ENCODE data around the gene LHFPL6. TPM values are rescaled to one million over a fixed set of nuclear protein-coding genes. Genes with fewer than 3 reads are reported as not detected.
"Not testable (repeated sequence)": the region's sequence is repeated elsewhere in the genome, so short reads cannot be mapped to it uniquely, and the experiment has no call there.

Gene LHFPL6
- total RNA-seq, 3 donors from 2014 or later = 54.2 to 99.6 (median 91.7) TPM

DNA sequence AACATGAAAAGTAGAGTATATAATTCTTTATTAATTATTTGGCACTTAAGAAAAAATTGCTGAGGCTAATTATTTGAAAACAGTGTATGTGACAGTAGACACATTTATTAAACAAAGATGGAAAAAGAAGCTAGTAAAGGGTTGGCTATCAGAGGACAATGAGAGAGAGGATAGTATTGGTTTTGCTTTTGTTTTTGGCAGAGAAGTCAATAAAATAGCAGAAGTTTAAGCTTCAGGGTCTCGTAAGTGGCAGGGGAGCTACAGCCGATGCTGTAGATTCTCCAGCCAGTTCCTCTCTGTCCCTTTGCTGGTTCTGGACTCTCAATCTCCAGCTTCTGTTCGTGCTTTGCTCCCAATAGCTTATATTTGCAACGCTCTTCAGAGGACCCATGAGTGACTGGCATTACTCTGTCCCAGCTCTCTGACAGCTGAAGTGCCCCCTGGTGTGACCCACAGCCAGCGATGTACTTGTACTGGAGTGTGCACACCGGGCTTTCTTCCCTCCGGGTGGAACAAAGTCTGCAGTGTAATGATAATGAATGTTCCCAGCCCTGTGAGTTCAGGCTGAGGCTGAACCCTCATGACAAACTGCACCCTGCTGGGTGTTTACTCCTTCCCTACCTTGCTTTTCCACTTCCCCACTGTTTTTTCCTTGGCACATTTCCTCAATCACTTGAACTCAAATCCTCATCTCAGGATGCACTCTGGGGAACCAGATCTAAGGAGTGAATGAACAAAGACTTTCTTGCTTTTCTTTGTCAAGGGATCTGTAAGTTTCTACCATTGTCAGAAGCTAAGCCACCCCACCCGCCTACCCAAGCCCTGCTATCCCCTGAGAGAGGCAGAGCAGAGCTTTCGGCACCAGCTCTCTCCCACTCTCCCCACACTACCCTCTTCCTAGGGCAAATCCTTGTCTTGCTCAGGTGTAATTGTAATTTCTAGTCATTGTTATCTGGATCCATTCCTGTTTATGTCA, 254.8 kb downstream of the LHFPL6 start:
- Histone ChIP-seq H3K27me3 (no peaks in the 10 kb centered on the region), H3K27ac (no peak overlapping the region), H3K36me3 (no peaks in the 10 kb centered on the region), H3K4me3 (no peak overlapping the region), H3K4me1 (no peaks in the 10 kb centered on the region), H3K9me3 (no peaks in the 10 kb centered on the region)
- intact Hi-C loops (cut with DNase I; ENCODE audit: low total_unique reads) = no loop called here
- TF ChIP-seq, protein P1, sequence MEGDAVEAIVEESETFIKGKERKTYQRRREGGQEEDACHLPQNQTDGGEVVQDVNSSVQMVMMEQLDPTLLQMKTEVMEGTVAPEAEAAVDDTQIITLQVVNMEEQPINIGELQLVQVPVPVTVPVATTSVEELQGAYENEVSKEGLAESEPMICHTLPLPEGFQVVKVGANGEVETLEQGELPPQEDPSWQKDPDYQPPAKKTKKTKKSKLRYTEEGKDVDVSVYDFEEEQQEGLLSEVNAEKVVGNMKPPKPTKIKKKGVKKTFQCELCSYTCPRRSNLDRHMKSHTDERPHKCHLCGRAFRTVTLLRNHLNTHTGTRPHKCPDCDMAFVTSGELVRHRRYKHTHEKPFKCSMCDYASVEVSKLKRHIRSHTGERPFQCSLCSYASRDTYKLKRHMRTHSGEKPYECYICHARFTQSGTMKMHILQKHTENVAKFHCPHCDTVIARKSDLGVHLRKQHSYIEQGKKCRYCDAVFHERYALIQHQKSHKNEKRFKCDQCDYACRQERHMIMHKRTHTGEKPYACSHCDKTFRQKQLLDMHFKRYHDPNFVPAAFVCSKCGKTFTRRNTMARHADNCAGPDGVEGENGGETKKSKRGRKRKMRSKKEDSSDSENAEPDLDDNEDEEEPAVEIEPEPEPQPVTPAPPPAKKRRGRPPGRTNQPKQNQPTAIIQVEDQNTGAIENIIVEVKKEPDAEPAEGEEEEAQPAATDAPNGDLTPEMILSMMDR (IDR thresholded peaks at IDR 0.05) = no peak
- TF ChIP-seq POLR2A (IDR thresholded peaks at IDR 0.05) (no peak), POLR2AphosphoS5 (IDR thresholded peaks at IDR 0.05) (no peak)
- no peak for DNase-seq (ENCODE audit: low spot score in 2 of 2)

DNA sequence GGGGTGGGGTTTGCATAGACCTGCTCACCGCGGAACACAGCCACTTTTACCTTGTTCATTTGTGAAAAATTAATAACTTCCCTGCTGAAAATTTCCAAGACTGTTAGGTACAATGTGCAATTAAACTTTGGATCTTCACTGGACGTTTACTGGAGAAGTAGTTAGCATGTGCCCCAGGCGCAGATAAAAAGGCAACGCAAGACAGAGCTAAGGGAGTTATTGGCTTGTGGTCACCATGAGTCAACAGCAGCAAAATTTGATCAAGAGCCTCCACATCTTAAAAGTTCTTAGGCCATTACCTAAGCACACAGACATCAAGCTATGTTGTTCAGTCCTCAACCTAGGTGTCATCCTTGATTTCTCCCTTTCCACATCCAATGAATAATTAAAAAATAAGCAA, 257.0 kb downstream of the LHFPL6 start:
- Histone ChIP-seq H3K27me3 (no peaks in the 10 kb centered on the region), H3K4me1 (no peaks in the 10 kb centered on the region), H3K4me3 (no peak overlapping the region), H3K36me3 (no peaks in the 10 kb centered on the region), H3K27ac (no peak overlapping the region), H3K9me3 (no peaks in the 10 kb centered on the region)
- TF ChIP-seq, protein P1 (IDR thresholded peaks at IDR 0.05) = no peak
- no peak for TF ChIP-seq POLR2A (IDR thresholded peaks at IDR 0.05)
- no peak for TF ChIP-seq POLR2AphosphoS5 (IDR thresholded peaks at IDR 0.05)
- no peak for DNase-seq (ENCODE audit: low spot score in 2 of 2)
- intact Hi-C loops (cut with DNase I; ENCODE audit: low total_unique reads) = loop anchor here (2.0 kb wide), 1 partner anchor 19 kb away; no protein-coding TSS in a partner anchor

DNA sequence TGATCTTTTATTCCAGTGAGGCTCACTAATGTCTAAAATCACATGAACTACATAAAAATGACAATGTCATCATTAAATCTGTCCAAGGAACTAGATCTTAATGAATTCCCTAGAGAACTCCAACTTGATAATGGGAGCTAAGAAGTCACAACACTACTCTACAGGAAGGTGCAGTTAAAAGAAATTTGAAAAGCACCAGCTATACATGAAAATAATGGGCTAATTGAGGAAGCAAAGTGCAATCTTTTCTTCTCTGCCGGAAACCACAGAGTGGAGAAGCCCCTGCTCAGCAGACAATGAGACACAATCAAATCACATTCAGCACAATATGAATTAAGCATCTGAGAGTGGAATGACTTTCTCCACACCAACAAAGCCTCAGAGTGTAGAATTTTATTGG, 261.7 kb downstream of the LHFPL6 start:
- H3K27ac ChIP-seq = no peak overlapping the region
- H3K27me3 ChIP-seq = no peaks in the 10 kb centered on the region
- H3K36me3 ChIP-seq = no peaks in the 10 kb centered on the region
- no peaks in the 10 kb centered on the region for H3K4me1 ChIP-seq
- DNase-seq (ENCODE audit: low spot score in 2 of 2) = no peak
- intact Hi-C loops (cut with DNase I; ENCODE audit: low total_unique reads) = no loop called here
- no peak for TF ChIP-seq POLR2AphosphoS5 (IDR thresholded peaks at IDR 0.05)
- TF ChIP-seq, protein P1 (IDR thresholded peaks at IDR 0.05) = no peak
- no peak for TF ChIP-seq POLR2A (IDR thresholded peaks at IDR 0.05)
- no peaks in the 10 kb centered on the region for H3K9me3 ChIP-seq
- no peak overlapping the region for H3K4me3 ChIP-seq

DNA sequence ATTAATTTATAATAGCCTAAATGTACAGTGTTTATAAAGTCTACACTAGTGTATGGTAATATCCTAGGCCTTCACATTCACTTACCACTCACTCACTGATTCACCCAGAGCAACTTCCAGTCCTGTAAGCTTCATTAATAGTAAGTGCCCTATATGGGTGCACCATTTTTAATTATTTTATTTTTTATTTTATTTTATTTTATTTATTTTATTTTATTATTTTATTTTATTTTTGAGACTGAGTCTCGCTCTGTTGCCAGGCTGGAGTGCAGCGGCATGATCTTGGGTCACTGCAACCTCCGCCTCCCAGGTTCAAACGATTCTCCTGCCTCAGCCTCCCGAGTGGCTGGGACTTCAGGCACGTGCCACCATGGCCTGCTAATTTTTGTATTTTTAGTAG, 264.9 kb downstream of the LHFPL6 start:
- H3K36me3 ChIP-seq; H3K9me3 ChIP-seq; H3K27me3 ChIP-seq; H3K27ac ChIP-seq; DNase-seq (ENCODE audit: low spot score in 2 of 2); intact Hi-C loops (cut with DNase I; ENCODE audit: low total_unique reads); H3K4me3 ChIP-seq; H3K4me1 ChIP-seq: not testable (repeated sequence)

DNA sequence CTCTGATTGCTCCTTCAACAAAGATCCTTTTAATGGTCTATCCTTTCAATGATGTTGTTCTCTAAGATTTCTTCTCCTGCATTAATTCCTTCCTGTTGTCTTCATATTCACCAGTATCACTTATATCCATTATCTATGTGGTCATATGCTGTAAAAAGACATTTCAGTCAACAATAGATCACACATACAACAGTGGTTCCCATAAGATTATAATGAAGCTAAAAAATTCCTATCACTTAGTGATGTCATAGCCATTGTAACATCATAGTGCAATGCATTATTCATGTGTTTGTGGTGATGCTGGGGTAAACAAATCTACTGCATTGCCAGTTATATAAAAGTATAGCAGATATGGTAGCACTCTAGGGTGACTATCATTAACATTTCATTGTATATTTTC, 266.1 kb downstream of the LHFPL6 start:
- DNase-seq (ENCODE audit: low spot score in 2 of 2) = no peak
- intact Hi-C loops (cut with DNase I; ENCODE audit: low total_unique reads) = no loop called here
- no peaks in the 10 kb centered on the region for H3K27me3 ChIP-seq
- no peaks in the 10 kb centered on the region for H3K4me1 ChIP-seq
- no peak overlapping the region for H3K27ac ChIP-seq
- peaks cover 0 to 3% of the 10 kb centered on the region in 2 donors for H3K9me3 ChIP-seq
- no peaks in the 10 kb centered on the region for H3K36me3 ChIP-seq
- H3K4me3 ChIP-seq = no peak overlapping the region
- TF ChIP-seq POLR2AphosphoS5 (IDR thresholded peaks at IDR 0.05) (no peak), POLR2A (IDR thresholded peaks at IDR 0.05) (no peak)
- TF ChIP-seq, protein P1 (IDR thresholded peaks at IDR 0.05) = no peak
